HK-2 (cell line): ENCODE measurements around the gene FOXO3.
A peak's percentile ranks its signal among the peaks of the same experiment; 100 is the strongest.

ENCODE experiments used
- DNase-seq: peaks from one replicate; pipeline ENCODE4 v3.0.0-alpha.2; 2018; ENCODE audit not compliant: unreplicated experiment

FOXO3 gene

DNA sequence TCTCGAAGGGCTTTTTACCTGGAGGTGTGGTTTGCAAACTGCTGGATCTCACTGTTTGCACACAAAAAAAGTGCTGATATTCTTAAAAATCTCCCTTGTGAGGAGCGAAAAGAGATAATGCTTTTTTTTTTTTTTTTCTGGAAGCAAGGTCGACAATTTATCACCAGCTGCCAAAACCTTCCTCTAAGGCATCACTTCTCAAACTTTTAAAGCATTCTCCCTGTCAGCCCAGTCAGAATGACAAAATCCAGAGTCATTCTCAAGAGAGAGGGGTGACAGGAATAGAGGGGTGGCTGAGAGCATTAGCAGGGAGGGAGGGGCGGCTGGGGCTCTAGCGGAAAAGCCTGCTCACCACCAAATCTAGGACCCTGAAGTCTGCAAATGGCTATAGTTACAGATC, 150.4 kb downstream of the FOXO3 start:
- DNase-seq, result no peak

DNA sequence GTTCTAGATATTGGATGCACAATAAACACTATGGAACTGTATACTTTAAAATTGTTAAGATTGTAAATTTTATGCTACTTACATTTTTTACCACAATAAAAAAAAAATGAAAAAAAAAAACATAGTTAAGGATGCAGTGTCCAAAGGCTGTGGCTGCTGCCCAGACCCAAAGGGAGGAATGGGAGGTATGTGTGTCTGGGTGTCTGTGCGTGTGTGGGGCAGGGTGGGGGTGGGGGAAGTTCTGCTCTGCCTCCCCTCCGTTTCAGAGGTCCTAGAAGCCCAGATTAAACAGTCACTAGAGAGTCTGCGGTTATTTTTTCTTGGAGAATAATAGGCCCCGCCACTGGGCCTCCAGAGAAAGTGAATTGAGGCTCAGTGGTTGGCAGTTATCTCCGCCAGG, 151.1 kb downstream of the FOXO3 start:
- no peak for DNase-seq

DNA sequence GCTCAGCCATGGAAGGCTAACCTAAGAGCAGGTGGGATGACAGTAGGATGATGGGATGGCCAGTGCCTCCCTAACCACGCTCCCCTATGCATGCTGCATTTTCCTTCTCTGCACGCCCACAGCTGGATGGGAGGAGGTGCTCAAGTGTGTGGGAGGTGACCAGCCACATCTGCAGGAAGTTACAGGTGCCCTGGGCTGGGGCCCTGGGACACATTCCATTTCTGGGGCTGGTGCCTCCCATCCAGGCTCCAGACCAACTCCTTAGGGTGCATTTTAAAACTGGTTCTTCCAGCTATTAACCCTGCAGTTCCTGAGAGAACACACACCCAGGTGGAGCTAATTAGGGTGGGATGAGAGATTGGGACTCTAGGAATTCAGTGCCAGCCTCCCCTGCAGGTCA, 152.2 kb downstream of the FOXO3 start:
- no peak for DNase-seq

DNA sequence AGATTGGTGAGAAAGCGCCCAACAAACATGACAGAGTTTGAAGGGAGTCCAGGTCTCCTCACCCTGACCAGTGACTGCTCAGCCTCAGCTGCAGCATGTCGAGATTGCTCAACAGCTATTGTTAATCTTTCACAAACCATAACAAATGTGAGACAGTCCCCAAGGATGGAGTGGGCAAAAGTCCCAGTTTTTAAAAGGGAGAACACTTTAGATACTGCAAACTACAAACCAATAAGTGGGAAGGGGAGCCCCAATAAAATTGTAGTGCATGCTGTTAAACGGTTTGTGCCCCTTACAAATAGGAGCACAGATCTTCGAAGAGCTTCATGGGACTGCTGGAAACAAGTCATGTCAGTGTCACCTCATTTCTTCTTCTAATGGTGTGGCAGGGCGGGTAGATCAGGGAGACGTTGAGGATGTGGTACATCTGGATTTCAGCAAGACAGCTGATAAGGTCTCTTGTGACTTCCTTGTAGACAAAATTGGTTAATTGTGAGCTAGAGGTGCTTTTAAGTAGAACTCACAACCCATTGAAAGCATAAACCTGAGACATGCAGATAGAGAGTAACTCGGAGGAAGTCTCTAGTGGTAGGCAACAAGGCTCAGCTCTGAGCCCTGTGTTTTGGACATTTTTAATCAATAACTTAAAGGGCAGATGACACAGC, 153.5 kb downstream of the FOXO3 start:
- no peak for DNase-seq

DNA sequence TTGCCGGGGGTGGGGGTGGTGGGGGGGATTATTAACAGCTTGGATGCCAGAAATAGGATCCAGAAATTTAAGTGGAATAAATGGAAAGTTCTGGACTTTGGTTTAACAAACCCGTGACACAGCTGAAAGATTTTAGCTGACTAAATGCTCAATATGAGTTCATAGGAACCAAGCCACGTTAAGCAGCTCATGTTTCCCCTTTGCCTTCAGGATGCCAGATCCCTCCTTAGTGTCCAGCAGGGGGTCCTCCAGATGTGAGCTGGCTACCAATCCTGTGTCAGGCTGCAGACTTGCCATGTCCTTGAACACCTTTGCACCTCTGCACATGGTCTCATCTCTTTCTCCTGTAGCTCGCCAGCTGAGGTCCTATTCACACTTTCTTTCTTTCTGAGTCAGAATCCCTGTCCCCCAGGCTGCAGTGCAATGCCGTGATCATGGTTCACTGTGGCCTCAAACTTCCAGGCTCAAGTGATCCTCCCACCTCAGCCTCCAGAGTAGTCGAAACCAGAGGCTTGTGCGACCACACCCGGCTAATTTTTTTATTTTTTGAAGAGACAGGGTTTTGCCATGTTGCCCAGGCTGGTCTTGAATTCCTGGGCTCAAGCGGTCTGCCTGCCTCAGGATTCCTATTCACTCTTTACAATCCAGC, 154.2 kb downstream of the FOXO3 start:
- DNase-seq, result no peak

DNA sequence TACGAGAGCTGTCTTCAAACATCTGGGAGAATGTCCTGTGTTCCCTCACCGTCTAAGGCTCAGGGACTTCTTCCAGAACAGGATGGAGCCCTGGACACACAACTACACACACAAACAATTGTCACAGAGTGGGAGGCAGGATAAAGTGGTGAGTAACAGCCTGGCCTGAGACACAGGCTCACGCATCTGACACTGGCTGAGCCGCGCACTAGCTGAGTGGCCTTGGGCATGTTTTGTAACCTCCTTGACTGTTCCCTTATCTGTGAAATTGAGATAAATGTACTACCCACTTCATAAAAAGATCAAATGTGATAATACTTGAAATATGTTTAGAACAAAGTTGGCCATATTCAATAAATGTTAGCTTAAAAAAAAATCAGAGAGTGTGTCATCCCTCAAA, 155.1 kb downstream of the FOXO3 start:
- DNase-seq, result no peak

DNA sequence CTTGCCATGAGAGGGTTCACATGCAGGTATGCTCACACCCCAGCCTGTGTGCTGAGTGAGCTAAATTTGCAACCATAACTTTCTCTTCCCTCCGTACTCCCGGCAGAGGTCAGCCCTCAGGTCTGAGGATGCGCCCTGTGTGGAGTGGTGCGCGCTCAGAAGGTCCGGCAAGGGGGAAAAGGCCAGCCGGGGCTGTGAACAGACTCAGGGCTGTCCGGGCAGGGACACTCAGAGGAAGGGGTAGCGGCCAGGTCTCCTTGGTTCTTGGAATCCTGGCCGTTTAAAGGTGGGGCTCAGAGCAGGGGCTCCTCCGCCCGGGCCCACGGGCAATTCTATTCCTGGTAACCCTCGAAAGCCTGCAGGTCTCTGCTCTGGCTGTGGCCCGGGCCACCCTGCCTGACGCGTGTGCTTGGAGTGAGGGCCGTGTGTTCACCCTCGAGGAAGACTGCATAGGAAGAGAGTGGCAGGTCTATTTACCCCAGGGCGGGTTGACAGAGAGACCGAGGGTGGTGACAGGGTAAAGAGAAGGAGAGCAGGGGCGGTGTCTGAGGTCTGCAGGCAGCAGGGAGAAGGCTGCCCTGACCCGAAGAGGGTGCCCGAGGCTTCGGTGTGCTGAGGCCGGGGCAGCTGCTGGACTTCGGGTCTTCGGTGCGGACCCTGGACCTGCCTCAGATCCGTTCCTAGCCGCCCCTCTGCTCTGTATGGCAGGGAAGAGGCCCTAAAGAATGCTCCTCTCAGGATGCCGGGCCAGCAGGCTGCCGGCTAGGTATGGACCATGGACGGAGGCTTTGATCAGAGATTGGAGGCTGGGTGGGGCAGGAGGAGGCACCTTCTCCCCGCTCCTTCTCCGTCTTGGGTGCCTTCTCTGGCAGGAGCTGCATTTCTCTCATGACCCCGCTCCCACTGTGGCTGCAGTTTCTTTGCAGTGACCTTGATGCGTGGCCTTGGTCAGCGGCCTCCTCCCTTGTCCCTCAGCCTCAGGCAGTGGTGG, 156.4 kb downstream of the FOXO3 start:
- DNase-seq, result no peak

DNA sequence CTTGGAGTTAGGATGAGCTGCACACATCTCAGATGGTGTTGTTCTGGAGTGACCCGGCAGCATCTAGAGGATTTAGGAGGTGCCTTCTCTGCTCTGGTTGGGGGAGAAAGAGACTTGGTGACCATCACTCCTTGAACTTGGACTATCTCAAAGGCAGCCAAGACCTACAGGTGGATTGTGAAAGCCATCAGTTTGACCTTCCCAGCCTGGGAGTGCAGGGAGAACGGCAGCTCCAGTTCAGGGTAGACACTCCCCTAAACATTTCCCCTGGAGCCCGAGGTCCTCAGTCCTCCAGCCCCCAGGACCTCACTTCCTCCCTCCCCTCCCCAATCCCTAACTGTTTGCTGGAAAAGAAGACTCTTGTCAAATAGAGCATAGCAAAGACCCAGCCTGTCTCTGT, 158.8 kb downstream of the FOXO3 start:
- DNase-seq, result no peak

DNA sequence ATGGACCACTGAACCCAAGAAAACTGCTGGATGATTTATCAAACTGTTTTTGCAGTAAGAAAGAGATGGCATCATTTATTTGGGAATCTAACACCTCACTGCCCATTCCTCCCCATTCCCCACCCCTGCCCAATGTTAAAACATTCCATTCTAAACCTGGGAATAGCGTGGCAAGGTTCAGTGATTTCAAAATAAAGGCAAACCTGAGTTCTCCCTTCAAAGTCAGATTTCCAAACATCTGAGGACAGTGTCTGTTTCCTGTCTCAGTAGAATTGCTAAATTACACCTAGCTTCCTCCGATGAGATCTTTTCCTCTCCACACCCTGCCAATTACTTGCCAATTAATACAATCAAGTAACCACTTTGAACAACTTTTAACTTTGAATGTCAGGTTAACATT, 160.1 kb downstream of the FOXO3 start:
- DNase-seq, result no peak

DNA sequence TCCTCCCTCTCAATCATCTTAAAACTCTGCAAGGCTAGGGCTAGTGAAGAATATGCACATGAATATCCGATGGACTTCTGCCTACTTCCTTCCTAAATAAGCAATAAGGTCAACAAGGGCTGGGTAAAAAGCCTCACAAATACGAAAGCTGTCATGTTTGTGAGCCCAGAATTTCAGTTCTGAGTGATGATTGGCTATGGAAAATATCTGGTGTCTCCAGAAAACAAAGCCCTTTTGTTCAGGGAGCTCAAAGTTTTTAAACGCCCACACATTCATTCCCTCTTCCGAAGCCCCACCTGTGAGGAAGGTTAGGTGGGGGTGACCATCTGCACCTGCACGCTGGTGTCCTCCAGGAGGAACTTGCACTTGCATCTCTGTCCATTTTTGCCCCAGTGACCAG, 160.6 kb downstream of the FOXO3 start:
- no peak for DNase-seq

DNA sequence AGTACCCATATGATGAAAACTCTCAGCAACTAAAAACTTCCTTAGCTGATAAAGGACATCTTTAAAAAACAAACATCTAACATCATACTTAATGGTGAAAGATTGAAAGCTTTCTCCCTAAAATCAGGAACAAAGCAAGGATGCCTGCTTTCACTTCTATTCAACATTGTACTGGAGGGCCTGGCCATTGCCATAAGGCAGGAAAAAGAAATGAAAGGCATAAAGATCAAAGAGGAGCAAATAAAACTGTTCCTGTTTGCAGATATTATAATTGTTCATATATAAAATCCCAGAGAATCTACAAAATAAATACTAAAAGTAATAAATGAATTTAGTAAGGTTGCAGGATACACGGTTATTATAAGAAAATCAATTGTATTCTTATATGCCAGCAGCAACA, 162.9 kb downstream of the FOXO3 start:
- DNase-seq, result no peak

DNA sequence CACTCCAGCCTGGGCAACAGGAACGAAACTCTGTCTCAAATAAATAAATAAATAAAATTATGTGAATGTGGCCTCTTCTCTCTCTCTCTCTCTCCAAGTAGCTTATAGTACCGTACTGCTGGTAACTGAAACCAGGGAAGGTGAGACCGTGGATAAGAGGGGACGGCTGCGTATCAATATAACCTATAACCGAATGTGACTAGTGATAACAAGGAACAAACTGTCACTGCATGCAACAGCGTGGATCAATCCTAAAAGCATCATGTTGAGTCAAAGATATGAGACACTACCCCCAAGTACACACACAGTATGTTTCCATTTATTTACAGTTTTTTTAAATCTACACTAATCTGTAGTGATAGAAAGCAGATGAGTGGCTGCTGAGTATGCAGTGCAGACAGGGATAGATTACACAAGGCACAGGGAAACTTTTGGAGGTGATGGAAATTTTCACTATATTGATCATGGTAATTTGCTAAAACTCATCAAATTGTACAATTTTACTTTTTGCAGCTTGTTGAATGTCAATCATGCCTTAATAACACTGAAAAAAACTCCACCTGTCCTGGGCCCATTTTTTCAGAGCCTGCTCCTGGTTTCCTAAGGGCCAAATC, 166.1 kb downstream of the FOXO3 start:
- DNase-seq, result no peak

DNA sequence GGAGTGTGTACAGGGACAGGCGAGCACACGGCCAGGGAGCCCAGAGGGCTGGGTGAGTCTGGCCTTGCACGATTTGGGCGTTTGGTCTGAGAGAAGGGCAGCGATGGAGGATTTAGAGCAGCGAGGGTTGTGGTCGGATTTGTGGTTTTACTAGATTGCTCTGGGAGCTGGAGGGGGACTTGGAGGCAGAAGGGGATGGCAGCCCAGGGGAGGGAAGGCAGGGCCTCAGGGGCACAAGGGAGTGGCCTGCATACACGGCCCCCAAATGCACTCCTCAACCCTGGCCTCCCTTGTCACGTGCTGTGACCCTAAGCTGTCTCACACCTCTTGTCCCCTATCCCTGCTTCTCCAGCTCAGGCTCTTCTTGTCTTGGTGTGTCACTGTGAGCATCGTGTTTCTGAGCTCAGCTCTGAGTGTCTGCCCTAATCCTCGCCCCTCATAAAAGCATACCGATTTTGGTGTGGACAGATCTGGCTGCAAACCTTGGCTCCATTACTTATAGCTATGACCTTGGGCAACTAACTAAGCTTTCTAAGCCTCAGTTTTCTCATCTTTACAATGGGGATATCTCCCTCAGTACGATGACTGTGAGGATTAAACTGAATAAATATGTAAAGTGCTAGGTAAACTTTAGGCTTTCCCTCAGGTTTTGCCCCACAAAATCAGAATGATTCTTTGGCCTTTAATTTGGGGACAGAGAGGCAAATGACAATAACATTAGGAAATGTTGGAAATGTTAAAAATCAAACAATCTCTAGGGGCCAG, 167.4 kb downstream of the FOXO3 start:
- no peak for DNase-seq

DNA sequence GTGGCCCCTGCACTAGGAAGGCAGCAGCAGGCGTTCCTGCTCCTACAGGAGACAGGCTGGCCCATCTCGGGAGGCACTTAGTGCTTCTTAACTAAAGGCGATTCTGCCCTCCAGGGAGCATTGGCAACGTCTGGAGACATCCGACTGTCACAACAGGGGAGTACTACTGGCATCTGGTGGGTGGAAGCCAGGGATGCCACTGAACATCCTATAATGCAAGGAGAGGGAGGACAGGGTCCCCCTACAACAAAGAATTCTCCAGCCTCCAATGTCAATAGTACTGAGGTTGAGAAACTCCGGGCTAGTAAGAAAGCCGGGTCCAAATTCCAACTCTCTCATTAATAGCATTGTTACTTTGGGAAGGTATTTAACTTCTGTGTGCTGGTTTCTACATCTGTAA, 168.1 kb downstream of the FOXO3 start:
- no peak for DNase-seq

DNA sequence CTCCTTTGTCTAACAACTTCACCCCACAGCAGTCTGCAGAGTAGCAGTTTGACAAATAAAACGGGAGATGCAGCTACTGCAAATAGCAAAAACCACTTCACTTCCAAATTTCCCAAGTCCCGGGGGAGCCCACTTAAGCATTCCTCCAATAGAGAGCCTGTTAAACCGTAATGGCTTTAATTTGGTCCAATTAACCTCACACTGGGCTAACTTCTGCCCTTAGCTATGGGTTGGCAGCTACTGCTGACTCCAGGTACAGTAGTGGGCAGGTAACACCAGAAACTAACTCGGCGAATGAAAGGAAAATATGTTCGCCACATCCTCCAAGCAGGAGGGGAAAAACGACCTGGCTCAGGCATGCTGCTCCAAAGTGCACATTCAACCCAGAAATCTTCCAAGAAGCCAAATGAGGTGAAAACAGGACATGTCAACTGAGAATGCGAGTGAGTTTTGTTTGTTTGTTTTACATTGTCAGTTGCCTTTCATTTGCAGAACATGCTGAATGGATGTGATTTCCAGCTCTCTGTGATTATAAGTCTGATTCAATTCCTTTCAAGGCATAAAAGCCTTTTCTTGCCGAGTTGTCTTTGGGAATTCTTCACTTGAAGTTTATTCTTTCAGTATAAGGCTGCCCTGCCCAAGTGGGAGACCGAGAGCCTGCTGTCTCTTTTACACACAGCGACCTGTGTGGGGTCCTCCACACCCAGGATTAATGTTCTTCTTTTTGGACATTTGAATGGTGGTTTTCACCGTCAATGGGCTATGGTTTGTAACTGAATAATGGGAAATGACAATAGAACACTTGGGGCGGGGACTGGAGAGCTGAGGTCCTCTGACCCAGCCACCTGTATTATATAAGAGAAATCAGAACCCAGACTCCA, 170.2 kb downstream of the FOXO3 start:
- no peak for DNase-seq

DNA sequence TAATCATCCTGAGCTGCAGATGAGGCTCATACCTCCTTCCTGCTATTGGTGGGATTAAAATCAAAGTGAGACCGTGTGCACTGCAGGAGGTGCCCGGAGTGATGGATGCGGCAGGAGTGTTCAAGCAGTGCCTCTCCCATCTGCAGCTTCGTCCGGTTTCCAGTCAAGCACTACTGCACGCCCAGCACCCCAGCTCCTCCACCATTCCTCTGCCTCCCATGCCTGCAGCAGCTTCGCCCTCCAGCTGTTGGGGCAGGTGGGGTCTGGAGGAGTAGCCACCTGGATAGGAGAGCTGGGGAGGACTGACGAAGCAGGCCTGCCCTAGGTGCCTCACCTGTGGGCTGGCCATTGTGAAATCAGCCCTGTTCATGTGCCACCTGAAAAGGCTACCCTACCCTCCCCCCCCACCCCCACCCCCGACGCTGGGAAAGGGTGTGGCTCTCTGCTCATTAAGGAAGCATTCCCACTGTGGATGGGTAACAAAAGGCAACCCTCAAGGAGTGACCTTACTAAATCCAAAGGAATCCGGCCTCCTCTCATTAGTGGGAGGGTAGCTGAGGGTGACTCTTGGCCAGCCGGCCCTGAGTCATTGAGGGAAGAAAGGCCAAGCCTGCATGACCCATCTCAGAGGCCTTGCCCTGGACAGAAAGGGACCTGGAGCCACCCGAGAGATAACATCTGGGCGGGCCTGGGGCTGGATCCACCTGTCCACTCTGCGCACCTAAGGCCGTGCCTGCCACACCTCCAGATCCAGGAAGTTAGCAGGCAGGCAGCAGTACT, 171.6 kb downstream of the FOXO3 start:
- peak; percentile 10 for DNase-seq

DNA sequence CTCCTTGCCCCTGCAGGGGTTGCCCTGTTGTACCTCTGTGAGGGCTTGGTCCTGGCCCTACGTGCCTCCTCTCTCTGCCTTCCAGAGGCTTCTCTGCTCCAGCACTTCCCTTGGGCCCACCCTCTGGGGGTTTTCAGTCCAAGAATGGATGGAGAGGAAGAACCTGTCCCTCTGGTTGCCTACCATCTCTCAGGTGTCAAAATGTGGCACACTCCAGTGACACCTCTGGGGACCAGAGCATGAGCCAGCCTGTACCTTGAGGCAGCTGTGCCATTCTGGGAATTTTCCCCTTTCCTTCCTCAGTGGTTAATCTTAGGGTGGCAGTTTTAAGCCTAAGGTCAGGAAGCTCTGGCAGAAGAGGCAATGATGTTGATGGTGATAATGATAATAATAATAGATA, 172.3 kb downstream of the FOXO3 start:
- DNase-seq, result no peak

DNA sequence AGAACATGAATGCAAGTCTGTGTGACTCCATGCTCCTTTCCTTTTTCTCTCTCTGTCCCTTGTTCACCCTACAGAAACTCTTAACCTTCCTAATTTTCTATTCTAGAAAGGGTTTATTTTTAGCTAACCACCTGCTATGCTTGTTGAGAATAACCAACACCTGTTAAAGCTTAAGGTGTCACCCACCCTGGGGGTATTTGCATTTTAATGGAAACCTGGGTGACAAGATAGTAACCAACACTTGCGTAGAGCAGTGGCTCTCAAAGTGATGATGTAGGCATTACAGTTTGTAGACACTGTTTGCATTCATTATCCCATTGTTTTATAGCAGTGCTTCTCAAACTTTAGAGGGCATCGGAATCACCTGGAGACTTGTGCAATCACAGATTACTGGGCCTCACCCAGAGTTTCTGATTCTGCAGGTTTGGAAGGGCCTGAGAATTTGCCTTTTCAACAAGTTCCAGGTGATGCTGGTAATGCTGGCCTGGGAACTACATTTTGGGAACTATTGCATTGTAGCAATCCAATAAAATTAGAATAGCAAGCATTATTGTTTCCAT, 173.1 kb downstream of the FOXO3 start:
- DNase-seq, result no peak
